ENCODE results near the gene TOP3A.
A peak's percentile ranks its signal among the peaks of the same experiment; 100 is the strongest.
"Not testable (repeated sequence)": the region's sequence is repeated elsewhere in the genome, so short reads cannot be mapped to it uniquely, and the experiment has no call there.

The TOP3A gene

GRCh38 chr17:18318771-18319450 is 4.1 kb upstream of the TOP3A start:
- TF ChIP-seq SPI1 (IDR thresholded peaks at IDR 0.05; ENCODE audit: low read depth, low read length), result no peak
- TF ChIP-seq POLR2A (IDR thresholded peaks at IDR 0.05; ENCODE audit: low read depth, low read length), result no peak
- TF ChIP-seq POU2F2 (IDR thresholded peaks at IDR 0.05; ENCODE audit: low read depth, low read length), result no peak
- TF ChIP-seq PAX5 (IDR thresholded peaks at IDR 0.05; ENCODE audit: insufficient read depth, low read length, severe bottlenecking), result no peak
- TF ChIP-seq TAF1 (IDR thresholded peaks at IDR 0.05; ENCODE audit: low read depth, low read length), result no peak
- TF ChIP-seq POLR2AphosphoS5 (IDR thresholded peaks at IDR 0.05; ENCODE audit: low read depth, low read length), result no peak
- FAIRE-seq (no peak), DNase-seq (ENCODE audit: insufficient read length, low spot score) (no peak)

- TF ChIP-seq POLR2A (IDR thresholded peaks at IDR 0.05; ENCODE audit: low read depth, low read length), result no peak
- TF ChIP-seq PAX5 (IDR thresholded peaks at IDR 0.05; ENCODE audit: insufficient read depth, low read length, severe bottlenecking), result no peak
- TF ChIP-seq POLR2AphosphoS5 (IDR thresholded peaks at IDR 0.05; ENCODE audit: low read depth, low read length), result no peak
- TF ChIP-seq SPI1 (IDR thresholded peaks at IDR 0.05; ENCODE audit: low read depth, low read length), result no peak
- TF ChIP-seq POU2F2 (IDR thresholded peaks at IDR 0.05; ENCODE audit: low read depth, low read length), result no peak
- TF ChIP-seq TAF1 (IDR thresholded peaks at IDR 0.05; ENCODE audit: low read depth, low read length), result no peak
- FAIRE-seq (no peak), DNase-seq (ENCODE audit: insufficient read length, low spot score) (no peak)
These were observed 3.3 kb upstream of the TOP3A start for GRCh38 chr17:18318117-18318516.

DNA sequence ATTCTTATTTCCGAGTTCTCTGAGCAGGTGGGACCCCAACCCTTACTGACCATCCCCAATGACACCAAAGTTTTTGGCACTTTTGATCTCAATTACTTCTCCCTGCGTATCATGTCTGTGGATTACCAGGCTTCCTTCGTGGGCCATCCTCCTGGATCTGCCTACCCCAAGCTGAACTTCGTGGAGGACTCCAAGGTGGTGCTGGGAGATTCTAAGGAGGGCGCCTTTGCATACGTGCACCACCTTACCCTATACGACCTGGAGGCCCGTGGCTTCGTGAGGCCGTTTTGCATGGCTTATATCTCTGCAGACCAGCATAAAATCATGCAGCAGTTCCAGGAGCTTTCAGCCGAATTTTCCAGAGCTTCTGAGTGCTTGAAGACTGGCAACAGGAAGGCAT is 1.2 kb upstream of the TOP3A start:
- no peak for DNase-seq (ENCODE audit: insufficient read length, low spot score)
- FAIRE-seq, result no peak
- no peak for TF ChIP-seq POLR2AphosphoS5 (IDR thresholded peaks at IDR 0.05; ENCODE audit: low read depth, low read length)
- TF ChIP-seq POLR2A (IDR thresholded peaks at IDR 0.05; ENCODE audit: low read depth, low read length), result no peak
- no peak for TF ChIP-seq SPI1 (IDR thresholded peaks at IDR 0.05; ENCODE audit: low read depth, low read length)
- no peak for TF ChIP-seq TAF1 (IDR thresholded peaks at IDR 0.05; ENCODE audit: low read depth, low read length)
- TF ChIP-seq POU2F2 (IDR thresholded peaks at IDR 0.05; ENCODE audit: low read depth, low read length), result no peak

DNA sequence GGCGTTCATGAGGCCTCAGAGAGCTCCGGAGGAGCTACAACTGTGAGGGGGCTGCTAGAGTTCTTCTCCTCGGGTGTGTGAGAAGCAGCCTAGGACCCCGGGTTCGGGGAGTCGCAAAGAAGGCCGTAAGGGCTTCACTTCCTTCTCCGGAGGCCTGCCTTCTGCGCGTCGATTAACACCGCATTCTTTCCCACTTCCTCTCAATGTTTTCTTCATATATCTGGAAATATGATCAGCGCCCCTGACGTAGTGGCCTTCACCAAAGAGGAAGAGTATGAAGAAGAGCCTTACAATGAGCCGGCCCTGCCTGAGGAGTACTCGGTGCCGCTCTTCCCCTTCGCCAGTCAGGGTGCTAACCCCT is 748 bp upstream of the TOP3A start:
- DNase-seq (ENCODE audit: insufficient read length, low spot score) (no peak), FAIRE-seq (no peak)
- TF ChIP-seq TAF1 (IDR thresholded peaks at IDR 0.05; ENCODE audit: low read depth, low read length), result no peak
- peak; percentile 80 for TF ChIP-seq SPI1 (IDR thresholded peaks at IDR 0.05; ENCODE audit: low read depth, low read length)

DNA sequence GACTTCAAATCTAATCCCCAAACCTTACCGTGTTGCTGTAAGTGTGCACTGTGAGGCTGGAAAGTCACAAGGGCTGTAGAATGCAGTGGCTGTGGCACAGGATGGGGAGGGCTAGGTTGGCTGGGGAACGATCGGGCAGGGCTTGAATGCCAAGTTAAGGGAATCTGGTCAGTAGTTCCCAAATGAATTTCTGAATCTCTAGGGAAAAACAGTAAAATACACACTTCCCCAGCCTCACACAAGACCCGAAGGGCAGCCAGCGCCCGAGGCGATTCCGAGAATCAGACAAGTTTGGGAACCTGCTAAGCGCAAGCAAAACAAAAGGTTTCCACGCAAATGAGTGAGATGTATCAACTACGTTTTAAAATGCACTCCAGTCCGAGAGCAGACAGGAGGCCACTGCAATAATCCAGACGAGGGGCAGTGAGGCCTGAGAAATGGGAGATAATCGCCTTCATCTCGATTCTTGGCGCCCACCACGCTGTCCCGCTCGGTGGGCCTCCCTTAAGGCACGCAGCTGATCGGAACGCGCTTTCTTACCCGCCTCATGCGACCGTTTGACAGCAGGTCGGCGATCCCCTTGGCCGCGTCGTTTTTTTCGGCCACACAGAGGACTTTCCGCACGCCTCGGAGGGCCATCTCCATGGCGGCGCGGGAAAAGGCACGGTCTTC is 599 bp downstream of the TOP3A start:
- FAIRE-seq (peak; percentile 35), DNase-seq (ENCODE audit: insufficient read length, low spot score) (no peak)
- no peak for TF ChIP-seq POLR2A (IDR thresholded peaks at IDR 0.05; ENCODE audit: low read depth, low read length)
- no peak for TF ChIP-seq PAX5 (IDR thresholded peaks at IDR 0.05; ENCODE audit: insufficient read depth, low read length, severe bottlenecking)
- no peak for TF ChIP-seq POU2F2 (IDR thresholded peaks at IDR 0.05; ENCODE audit: low read depth, low read length)
- no peak for TF ChIP-seq POLR2AphosphoS5 (IDR thresholded peaks at IDR 0.05; ENCODE audit: low read depth, low read length)
- no peak for TF ChIP-seq TAF1 (IDR thresholded peaks at IDR 0.05; ENCODE audit: low read depth, low read length)
- TF ChIP-seq SPI1 (IDR thresholded peaks at IDR 0.05; ENCODE audit: low read depth, low read length), result no peak

GRCh38 chr17:18309202-18309601 is 5.6 kb downstream of the TOP3A start:
- DNase-seq (ENCODE audit: insufficient read length, low spot score) (no peak), FAIRE-seq (no peak)
- TF ChIP-seq POU2F2 (IDR thresholded peaks at IDR 0.05; ENCODE audit: low read depth, low read length) (no peak), POLR2A (IDR thresholded peaks at IDR 0.05; ENCODE audit: low read depth, low read length) (no peak), SPI1 (IDR thresholded peaks at IDR 0.05; ENCODE audit: low read depth, low read length) (no peak), POLR2AphosphoS5 (IDR thresholded peaks at IDR 0.05; ENCODE audit: low read depth, low read length) (no peak), PAX5 (IDR thresholded peaks at IDR 0.05; ENCODE audit: insufficient read depth, low read length, severe bottlenecking) (no peak), TAF1 (IDR thresholded peaks at IDR 0.05; ENCODE audit: low read depth, low read length) (no peak)

GRCh38 chr17:18303206-18303605 is 11.6 kb downstream of the TOP3A start:
- not testable (repeated sequence) for DNase-seq (ENCODE audit: insufficient read length, low spot score); FAIRE-seq

DNA sequence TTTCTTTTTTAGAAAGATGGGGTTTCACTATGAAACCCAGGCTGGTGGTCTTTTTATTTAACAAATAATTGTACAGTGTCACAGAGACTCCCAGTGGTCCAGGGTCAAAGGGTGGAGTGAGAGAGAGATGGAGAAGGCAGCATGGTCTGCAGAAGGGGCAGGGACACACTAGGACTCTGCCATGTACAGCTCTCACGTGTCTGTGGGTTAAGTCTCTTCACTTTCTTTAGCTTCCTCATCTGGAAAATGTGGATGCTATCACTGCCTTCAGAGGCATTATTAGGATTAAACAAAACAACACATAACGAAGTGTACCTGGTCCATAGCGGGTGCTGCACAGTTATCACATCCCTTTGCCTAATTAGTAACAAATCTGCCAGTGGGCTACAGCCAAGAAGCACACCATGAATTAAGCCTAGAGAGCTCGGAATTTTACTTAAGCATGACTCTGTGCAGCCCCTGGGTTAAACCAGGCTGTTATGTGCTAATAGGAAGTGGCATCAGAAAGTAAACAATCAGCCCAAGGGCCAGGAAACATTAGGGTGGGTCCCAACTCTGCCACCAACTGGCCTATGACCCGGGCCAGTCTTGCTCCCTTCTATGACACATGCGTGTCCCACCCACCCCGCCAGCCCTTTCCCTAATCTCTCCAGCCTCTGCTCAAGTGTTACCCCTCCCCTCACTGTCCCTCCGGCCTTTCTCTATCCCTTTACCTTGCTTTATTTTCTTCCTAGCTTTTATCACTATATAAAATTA is 13.9 kb downstream of the TOP3A start:
- DNase-seq (ENCODE audit: insufficient read length, low spot score) (no peak), FAIRE-seq (no peak)
- TF ChIP-seq PAX5 (IDR thresholded peaks at IDR 0.05; ENCODE audit: insufficient read depth, low read length, severe bottlenecking), result no peak
- no peak for TF ChIP-seq POLR2AphosphoS5 (IDR thresholded peaks at IDR 0.05; ENCODE audit: low read depth, low read length)

DNA sequence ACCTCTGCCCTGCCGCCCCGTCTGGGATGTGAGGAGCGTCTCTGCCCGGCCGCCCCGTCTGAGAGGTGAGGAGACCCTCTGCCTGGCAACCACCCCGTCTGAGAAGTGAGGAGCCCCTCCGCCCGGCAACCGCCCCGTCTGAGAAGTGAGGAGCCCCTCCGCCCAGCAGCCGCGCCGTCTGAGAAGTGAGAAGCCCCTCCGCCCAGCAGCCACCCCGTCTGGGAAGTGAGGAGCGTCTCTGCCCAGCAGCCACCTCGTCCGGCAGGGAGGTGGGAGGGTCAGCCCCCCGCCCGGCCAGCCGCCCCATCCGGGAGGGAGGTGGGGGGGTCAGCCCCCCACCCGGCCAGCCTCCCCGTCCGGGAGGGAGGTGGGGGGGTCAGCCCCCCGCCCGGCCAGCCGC is 16.7 kb downstream of the TOP3A start:
- FAIRE-seq; DNase-seq (ENCODE audit: insufficient read length, low spot score): not testable (repeated sequence)

DNA sequence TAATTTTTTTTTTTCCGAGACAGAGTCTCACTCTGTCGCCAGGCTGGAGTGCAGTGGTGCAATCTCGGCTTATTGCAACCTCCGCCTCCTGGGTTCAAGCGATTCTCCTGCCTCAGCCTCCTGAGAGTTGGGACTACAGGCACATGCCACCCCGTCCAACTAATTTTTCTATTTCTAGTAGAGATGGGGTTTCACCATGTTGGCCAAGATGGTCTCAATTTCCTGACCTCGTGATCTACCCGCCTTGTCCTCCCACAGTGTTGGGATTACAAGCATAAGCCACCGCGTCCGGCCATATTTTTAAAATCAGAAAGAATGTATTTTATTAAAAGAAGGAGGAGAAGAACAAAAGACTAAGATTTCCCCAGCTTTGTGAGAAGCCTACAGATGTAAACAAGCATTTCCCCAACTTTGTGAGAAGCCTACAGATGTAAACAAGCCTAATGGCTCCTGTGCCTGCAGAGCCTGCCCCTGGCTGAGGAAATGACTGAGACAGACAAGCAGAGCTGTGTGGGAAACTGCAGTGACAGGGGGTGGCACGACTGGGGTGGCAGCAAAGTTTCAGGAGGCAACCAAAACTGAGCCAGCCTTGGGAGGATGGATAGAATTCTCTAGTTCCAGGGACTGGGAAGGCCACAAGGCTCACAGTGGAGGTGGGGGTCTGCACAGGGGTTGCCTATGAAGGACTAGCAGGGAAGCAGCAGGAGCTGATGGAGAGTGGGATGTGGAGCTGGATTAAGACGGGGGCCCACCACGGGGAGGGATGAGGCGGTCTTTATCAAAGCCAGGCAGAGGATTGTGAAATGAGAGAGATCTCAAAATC is 22.9 kb downstream of the TOP3A start:
- DNase-seq (ENCODE audit: insufficient read length, low spot score), result no peak
- FAIRE-seq, result no peak
- no peak for TF ChIP-seq POU2F2 (IDR thresholded peaks at IDR 0.05; ENCODE audit: low read depth, low read length)
- TF ChIP-seq SPI1 (IDR thresholded peaks at IDR 0.05; ENCODE audit: low read depth, low read length), result no peak
- TF ChIP-seq POLR2A (IDR thresholded peaks at IDR 0.05; ENCODE audit: low read depth, low read length), result no peak
- TF ChIP-seq PAX5 (IDR thresholded peaks at IDR 0.05; ENCODE audit: insufficient read depth, low read length, severe bottlenecking), result no peak
- TF ChIP-seq TAF1 (IDR thresholded peaks at IDR 0.05; ENCODE audit: low read depth, low read length), result no peak
- TF ChIP-seq POLR2AphosphoS5 (IDR thresholded peaks at IDR 0.05; ENCODE audit: low read depth, low read length), result no peak

Data from GM12891 (cell line).